NCI-H226 (cell line): ENCODE measurements around the gene NDE1.

Experiments
- DNase-seq: peaks from one replicate; pipeline ENCODE4 v3.0.0-alpha.2; 2015

The NDE1 gene

GRCh38 chr16:15772579-15773293, 122.7 kb downstream of the NDE1 start:
- no peak for DNase-seq

- no peak for DNase-seq
Measured at GRCh38 chr16:15773968-15774367, 123.9 kb downstream of the NDE1 start.

- DNase-seq = peak; percentile 24
Measured at GRCh38 chr16:15775209-15775608, 125.2 kb downstream of the NDE1 start.

GRCh38 chr16:15775663-15776304, 125.7 kb downstream of the NDE1 start:
- DNase-seq = no peak
